ENCODE results near the gene VOPP1. TPM values are rescaled to one million over a fixed set of nuclear protein-coding genes. Genes with fewer than 3 reads are reported as not detected.
"Not testable (repeated sequence)": the region's sequence is repeated elsewhere in the genome, so short reads cannot be mapped to it uniquely, and the experiment has no call there.

Gene VOPP1
- total RNA-seq: 100 to 1,000 TPM in 1 of 5 donors, 10 to 100 TPM in 4; 84.0 to 106 (median 94.8) TPM
- total RNA-seq (2013): 102 TPM
- total RNA-seq: 28.4 to 126 (median 67.1) reads per million in 29 experiments

- H3K9me3 ChIP-seq: no peaks in the 10 kb centered on the region
- H3K36me3 ChIP-seq (ENCODE audit: control insufficient read depth in 2 of 2, extremely low read depth in 1 of 2, insufficient read depth in 1 of 2, low read length in 1 of 2): no peaks in the 10 kb centered on the region
- ChIA-PET CTCF (interaction anchor here in 1 of 2 donors (1.2 kb wide), 1 partner anchor 20 kb away, joined by 3 read pairs; no protein-coding TSS in a partner anchor), POLR2A (interaction anchor here (1.0 to 1.4 kb wide), 2 partner anchors 38 kb away, joined by 3 to 5 read pairs; no protein-coding TSS in a partner anchor)
- peak within 1 kb of the TSS; percentile 85 for H3K27ac ChIP-seq (ENCODE audit: low read length)
- DNase-seq: peak in 33 of 35 experiments; percentile 12 to 84 (median 41)
- peak; percentile 66 to 72 (median 69) for ATAC-seq (replicated peaks in 1 of 4)
- Mint-ChIP-seq H3K27ac (peak within 1 kb of the TSS; percentile 93 to 94), H3K9me3 (no peaks in the 10 kb centered on the region), H3K27me3 (no peaks in the 10 kb centered on the region), H3K36me3 (peaks cover 3% of the 10 kb centered on the region), H3K4me3 (peak within 1 kb of the TSS; percentile 93 to 95 (median 93)), H3K4me1 (peaks cover 57 to 63% (median 62%) of the 10 kb centered on the region in 3 donors)
- H3K27me3 ChIP-seq (replicated peaks in 1 of 2; ENCODE audit: control insufficient read depth in 2 of 2, extremely low read depth in 1 of 2, insufficient read depth in 2 of 2, low read length in 1 of 2): no peaks in the 10 kb centered on the region
- WGBS (ENCODE audit: insufficient coverage): 2% methylated on average over 66 of the region's 77 CpGs
- H3K4me1 ChIP-seq (ENCODE audit: control insufficient read depth in 1 of 2, extremely low read depth in 1 of 2, insufficient read depth in 2 of 2, low read length in 2 of 2): peaks cover 30 to 57% of the 10 kb centered on the region in 2 experiments
- peak within 1 kb of the TSS; percentile 75 to 79 for H3K4me3 ChIP-seq (ENCODE audit: control insufficient read depth in 1 of 2, extremely low read depth in 1 of 2, low read length in 1 of 2)
Observed at GRCh38 chr7:55572378-55573233, at the start of gene VOPP1. Gene VOPP1 (minus strand): TSS chr7:55572502. CDS start chr7:55572324, 178 bp downstream.

DNA sequence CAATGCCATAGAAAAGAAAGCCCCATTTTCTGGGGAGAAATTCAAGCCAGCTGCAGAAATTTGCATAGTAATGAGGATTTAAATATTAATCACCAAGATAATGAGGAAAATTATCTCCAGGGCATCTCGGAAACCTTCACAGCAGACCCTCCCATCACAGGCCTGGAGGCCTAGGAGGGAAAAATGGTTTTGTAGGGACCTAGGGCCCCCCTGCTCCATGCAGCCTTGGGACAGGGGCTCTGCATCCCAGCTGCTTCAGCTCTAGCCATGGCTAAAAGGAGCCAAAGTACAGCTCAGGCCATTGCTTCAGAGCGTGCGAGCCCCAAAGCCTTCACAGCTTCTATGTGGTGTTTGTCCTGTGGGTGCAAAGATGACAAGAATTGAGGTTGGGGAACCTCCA, 46.6 kb upstream of the VOPP1 start:
- Histone ChIP-seq H3K36me3 (ENCODE audit: control insufficient read depth in 2 of 2, extremely low read depth in 1 of 2, insufficient read depth in 1 of 2, low read length in 1 of 2) (no peaks in the 10 kb centered on the region), H3K4me3 (ENCODE audit: control insufficient read depth in 1 of 2, extremely low read depth in 1 of 2, low read length in 1 of 2) (no peak overlapping the region), H3K4me1 (ENCODE audit: control insufficient read depth in 1 of 2, extremely low read depth in 1 of 2, insufficient read depth in 2 of 2, low read length in 2 of 2) (no peaks in the 10 kb centered on the region), H3K27ac (ENCODE audit: low read length) (no peak overlapping the region), H3K27me3 (replicated peaks in 1 of 2; ENCODE audit: control insufficient read depth in 2 of 2, extremely low read depth in 1 of 2, insufficient read depth in 2 of 2, low read length in 1 of 2) (peaks cover 0 to 8% of the 10 kb centered on the region in 2 experiments), H3K9me3 (no peaks in the 10 kb centered on the region)
- H3K27me3 Mint-ChIP-seq: peaks cover 11 to 17% of the 10 kb centered on the region in 2 donors
- ATAC-seq (replicated peaks in 1 of 4) (no peak), DNase-seq (no peak)
- H3K4me3 Mint-ChIP-seq: no peak overlapping the region
- no peak overlapping the region for H3K27ac Mint-ChIP-seq
- CTCF ChIA-PET: no interaction called here
- H3K4me1 Mint-ChIP-seq: no peaks in the 10 kb centered on the region
- 100% methylated on average over 2 of the region's 3 CpGs for WGBS (ENCODE audit: insufficient coverage)
- POLR2A ChIA-PET: no interaction called here
- peaks cover 6 to 15% (median 7%) of the 10 kb centered on the region in 3 donors for H3K9me3 Mint-ChIP-seq
- H3K36me3 Mint-ChIP-seq: peaks cover 6% of the 10 kb centered on the region

DNA sequence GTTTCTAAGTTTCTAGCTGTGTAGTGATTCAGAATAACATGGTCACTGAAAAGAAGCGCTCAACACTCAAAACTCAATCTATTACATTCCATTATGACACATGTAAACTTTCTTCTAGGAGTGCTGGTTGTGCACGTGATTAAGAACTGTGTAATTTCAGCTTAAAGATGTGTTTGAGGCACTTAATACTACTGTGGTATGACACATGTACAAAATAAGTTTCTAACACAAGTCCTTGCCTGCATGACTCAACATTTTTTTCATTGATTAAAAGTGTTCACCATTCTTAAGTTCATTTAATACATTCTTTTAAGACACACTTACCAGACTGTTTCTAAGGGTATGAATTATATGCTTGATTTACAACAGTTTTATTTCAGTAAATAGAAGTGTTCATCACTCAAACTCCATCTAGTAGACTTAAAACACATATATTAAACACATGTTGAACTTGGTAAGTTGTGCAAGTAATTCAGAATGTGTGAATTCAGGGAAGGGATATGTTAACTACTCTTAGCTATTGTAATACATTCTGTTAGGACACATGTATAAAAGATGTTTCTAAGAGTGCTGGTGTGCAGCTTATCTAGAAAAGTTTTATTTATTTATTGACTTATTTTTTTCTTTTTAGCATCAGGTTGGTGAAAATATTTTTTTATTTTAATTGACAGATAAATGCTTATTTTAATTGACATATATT, 42.2 kb upstream of the VOPP1 start:
- ATAC-seq (replicated peaks in 1 of 4); H3K36me3 Mint-ChIP-seq; H3K4me3 ChIP-seq (ENCODE audit: control insufficient read depth in 1 of 2, extremely low read depth in 1 of 2, low read length in 1 of 2); H3K4me3 Mint-ChIP-seq; H3K27ac ChIP-seq (ENCODE audit: low read length); H3K36me3 ChIP-seq (ENCODE audit: control insufficient read depth in 2 of 2, extremely low read depth in 1 of 2, insufficient read depth in 1 of 2, low read length in 1 of 2); POLR2A ChIA-PET; H3K4me1 ChIP-seq (ENCODE audit: control insufficient read depth in 1 of 2, extremely low read depth in 1 of 2, insufficient read depth in 2 of 2, low read length in 2 of 2); CTCF ChIA-PET; H3K27me3 Mint-ChIP-seq; DNase-seq; H3K4me1 Mint-ChIP-seq; H3K27me3 ChIP-seq (replicated peaks in 1 of 2; ENCODE audit: control insufficient read depth in 2 of 2, extremely low read depth in 1 of 2, insufficient read depth in 2 of 2, low read length in 1 of 2); H3K27ac Mint-ChIP-seq; H3K9me3 ChIP-seq: not testable (repeated sequence)
- H3K9me3 Mint-ChIP-seq: peaks cover 6 to 10% (median 7%) of the 10 kb centered on the region in 3 donors
- WGBS (ENCODE audit: insufficient coverage): no CpG with 5 or more reads among the region's 2 CpGs

- H3K27ac ChIP-seq (ENCODE audit: low read length); DNase-seq; POLR2A ChIA-PET; H3K27me3 Mint-ChIP-seq; H3K27me3 ChIP-seq (replicated peaks in 1 of 2; ENCODE audit: control insufficient read depth in 2 of 2, extremely low read depth in 1 of 2, insufficient read depth in 2 of 2, low read length in 1 of 2); H3K4me1 Mint-ChIP-seq; H3K9me3 ChIP-seq; H3K27ac Mint-ChIP-seq; H3K36me3 Mint-ChIP-seq; H3K4me3 ChIP-seq (ENCODE audit: control insufficient read depth in 1 of 2, extremely low read depth in 1 of 2, low read length in 1 of 2); ATAC-seq (replicated peaks in 1 of 4); H3K4me1 ChIP-seq (ENCODE audit: control insufficient read depth in 1 of 2, extremely low read depth in 1 of 2, insufficient read depth in 2 of 2, low read length in 2 of 2); H3K36me3 ChIP-seq (ENCODE audit: control insufficient read depth in 2 of 2, extremely low read depth in 1 of 2, insufficient read depth in 1 of 2, low read length in 1 of 2); H3K9me3 Mint-ChIP-seq; H3K4me3 Mint-ChIP-seq; CTCF ChIA-PET: not testable (repeated sequence)
- no CpG with 5 or more reads among the region's 1 CpG for whole genome bisulfite sequencing (ENCODE audit: insufficient coverage)
Observed at GRCh38 chr7:55609726-55610125, 37.4 kb upstream of the VOPP1 start.

GRCh38 chr7:55605661-55606060, 33.4 kb upstream of the VOPP1 start:
- H3K36me3 ChIP-seq (ENCODE audit: control insufficient read depth in 2 of 2, extremely low read depth in 1 of 2, insufficient read depth in 1 of 2, low read length in 1 of 2); H3K9me3 Mint-ChIP-seq; CTCF ChIA-PET; H3K36me3 Mint-ChIP-seq; H3K4me3 Mint-ChIP-seq; H3K4me3 ChIP-seq (ENCODE audit: control insufficient read depth in 1 of 2, extremely low read depth in 1 of 2, low read length in 1 of 2); H3K4me1 Mint-ChIP-seq; H3K27me3 ChIP-seq (replicated peaks in 1 of 2; ENCODE audit: control insufficient read depth in 2 of 2, extremely low read depth in 1 of 2, insufficient read depth in 2 of 2, low read length in 1 of 2); H3K27ac Mint-ChIP-seq; DNase-seq; H3K4me1 ChIP-seq (ENCODE audit: control insufficient read depth in 1 of 2, extremely low read depth in 1 of 2, insufficient read depth in 2 of 2, low read length in 2 of 2); ATAC-seq (replicated peaks in 1 of 4); H3K9me3 ChIP-seq; H3K27me3 Mint-ChIP-seq; POLR2A ChIA-PET; H3K27ac ChIP-seq (ENCODE audit: low read length): not testable (repeated sequence)

GRCh38 chr7:55597944-55598499, 25.7 kb upstream of the VOPP1 start:
- not testable (repeated sequence) for H3K9me3 ChIP-seq; H3K36me3 ChIP-seq (ENCODE audit: control insufficient read depth in 2 of 2, extremely low read depth in 1 of 2, insufficient read depth in 1 of 2, low read length in 1 of 2); H3K4me3 ChIP-seq (ENCODE audit: control insufficient read depth in 1 of 2, extremely low read depth in 1 of 2, low read length in 1 of 2); H3K27ac ChIP-seq (ENCODE audit: low read length); H3K4me3 Mint-ChIP-seq; H3K9me3 Mint-ChIP-seq; H3K27me3 ChIP-seq (replicated peaks in 1 of 2; ENCODE audit: control insufficient read depth in 2 of 2, extremely low read depth in 1 of 2, insufficient read depth in 2 of 2, low read length in 1 of 2); H3K36me3 Mint-ChIP-seq
- ATAC-seq (replicated peaks in 1 of 4) (peak; percentile 52 to 62 (median 56)), DNase-seq (peak in 1 of 35 experiments; percentile 36)
- Mint-ChIP-seq H3K27me3 (peaks cover 7 to 10% of the 10 kb centered on the region in 2 donors), H3K27ac (peak overlapping the region; percentile 68 to 72), H3K4me1 (peaks cover 10 to 23% (median 11%) of the 10 kb centered on the region in 3 donors)
- ChIA-PET CTCF (interaction anchor here (0.6 to 3.1 kb wide), 5 partner anchors 24 to 825 kb away, joined by 3 to 9 read pairs (median 4); no protein-coding TSS in a partner anchor), POLR2A (interaction anchor here in 1 of 2 donors (0.7 kb wide), 1 partner anchor 527 kb away, joined by 9 read pairs; no protein-coding TSS in a partner anchor)
- H3K4me1 ChIP-seq (ENCODE audit: control insufficient read depth in 1 of 2, extremely low read depth in 1 of 2, insufficient read depth in 2 of 2, low read length in 2 of 2): peaks cover 0 to 19% of the 10 kb centered on the region in 2 experiments
- 27% methylated on average over 3 of the region's 4 CpGs for WGBS (ENCODE audit: insufficient coverage)
